Muscle layer of duodenum (tissue), 2 donors: ENCODE data around the gene SYCE1.
"Not testable (repeated sequence)": the region's sequence is repeated elsewhere in the genome, so short reads cannot be mapped to it uniquely, and the experiment has no call there.

ENCODE experiments used
- H3K27ac ChIP-seq: one replicate; pipeline ENCODE4 v1.7.0; 2013; ENCODE audit warnings: mild to moderate bottlenecking, low read length
- H3K27me3 ChIP-seq: one replicate; pipeline ENCODE4 v1.7.0; 2013; ENCODE audit warnings: low read depth, mild to moderate bottlenecking, control low read depth, low read length
- H3K36me3 ChIP-seq, 2 donors: one replicate each; pipeline ENCODE4 v1.7.0; 2013; ENCODE audit warnings: low read length in 2 of 2, control low read depth in 1 of 2, mild to moderate bottlenecking in 1 of 2; ENCODE audit not compliant: insufficient read depth in 2 of 2, control insufficient read depth in 1 of 2
- H3K4me1 ChIP-seq, 2 donors: one replicate each; pipeline ENCODE4 v1.7.0; 2013; ENCODE audit warnings: low read length in 2 of 2, mild to moderate bottlenecking in 2 of 2, control low read depth in 1 of 2, moderate library complexity in 1 of 2; ENCODE audit not compliant: insufficient read depth in 2 of 2, control insufficient read depth in 1 of 2
- H3K4me3 ChIP-seq, 2 donors: one replicate each; pipeline ENCODE4 v1.7.0; 2013; ENCODE audit warnings: low read length in 2 of 2, low read depth in 1 of 2, mild to moderate bottlenecking in 1 of 2
- H3K9me3 ChIP-seq, 2 donors: one replicate each; pipeline ENCODE4 v1.7.0; 2013; ENCODE audit warnings: low read length in 2 of 2, control low read depth in 1 of 2, mild to moderate bottlenecking in 1 of 2; ENCODE audit not compliant: control insufficient read depth in 1 of 2
- donor health status: healthy.

The SYCE1 gene

DNA sequence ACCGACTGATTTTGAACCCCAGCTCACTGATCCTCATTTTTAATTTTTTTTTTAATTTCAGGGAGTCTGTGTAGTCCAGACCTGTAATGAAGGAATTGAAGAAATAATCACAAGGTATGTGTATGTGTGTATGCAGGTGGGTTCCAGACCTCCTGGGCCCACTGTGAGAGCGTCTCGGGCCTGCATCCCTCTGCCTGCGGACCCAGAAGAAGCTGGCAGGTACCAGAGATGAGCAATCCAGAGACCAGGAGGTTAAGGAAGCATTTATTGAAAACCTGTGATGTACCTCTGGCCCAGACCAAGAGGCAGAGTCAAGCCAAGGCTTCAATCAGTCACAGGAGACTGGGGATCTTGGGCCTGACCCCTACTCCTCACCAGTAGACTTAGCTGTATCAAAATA is 10.8 kb downstream of the SYCE1 start:
- Histone ChIP-seq H3K27ac (no peak overlapping the region), H3K4me3 (no peak overlapping the region), H3K4me1 (no peaks in the 10 kb centered on the region), H3K27me3 (no peaks in the 10 kb centered on the region), H3K9me3 (no peaks in the 10 kb centered on the region), H3K36me3 (no peaks in the 10 kb centered on the region)

DNA sequence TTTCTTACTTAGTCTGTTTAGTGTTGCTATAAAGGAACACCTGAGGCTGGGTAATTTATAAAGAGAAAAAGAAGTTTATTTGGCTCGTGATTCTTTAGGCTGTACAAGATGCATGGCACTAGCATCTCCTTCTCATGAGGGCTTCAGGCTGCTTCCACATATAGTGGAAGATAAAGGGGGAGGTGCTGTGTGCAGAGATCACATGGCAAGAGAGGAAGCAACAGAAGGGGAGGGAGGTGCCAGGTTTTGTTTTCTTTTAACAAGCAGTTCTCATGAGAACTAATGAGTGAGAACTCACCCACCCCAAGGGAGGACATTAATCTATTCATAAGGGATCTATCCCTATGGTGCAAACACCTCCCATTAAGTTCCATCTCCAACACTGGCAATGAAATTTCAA is 20.9 kb downstream of the SYCE1 start:
- H3K4me3 ChIP-seq = no peak overlapping the region
- H3K9me3 ChIP-seq = peaks cover 0 to 9% of the 10 kb centered on the region in 2 donors
- no peaks in the 10 kb centered on the region for H3K4me1 ChIP-seq
- H3K36me3 ChIP-seq = no peaks in the 10 kb centered on the region
- H3K27ac ChIP-seq = no peak overlapping the region
- no peaks in the 10 kb centered on the region for H3K27me3 ChIP-seq

DNA sequence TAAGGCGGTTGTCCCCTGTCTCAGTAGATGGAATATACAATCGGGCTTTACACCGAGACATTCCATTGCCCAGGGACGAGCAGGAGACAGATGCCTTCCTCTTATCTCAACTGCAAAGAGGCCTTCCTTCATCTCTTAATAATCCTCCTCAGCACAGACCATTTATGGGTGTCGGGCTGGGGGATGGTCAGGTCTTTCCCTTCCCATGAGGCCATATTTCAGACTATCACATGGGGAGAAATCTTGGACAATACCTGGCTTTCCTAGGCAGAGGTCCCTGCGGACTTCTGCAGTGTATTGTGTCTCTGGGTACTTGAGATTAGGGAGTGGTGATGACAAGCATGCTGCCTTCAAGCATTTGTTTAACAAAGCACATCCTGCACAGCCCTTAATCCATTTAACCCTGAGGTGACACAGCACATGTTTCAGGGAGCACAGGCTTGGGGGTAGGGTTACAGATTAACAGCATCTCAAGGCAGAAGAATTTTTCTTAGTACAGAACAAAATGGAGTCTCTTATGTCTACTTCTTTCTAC is 23.9 kb downstream of the SYCE1 start:
- H3K27me3 ChIP-seq, H3K4me3 ChIP-seq, H3K4me1 ChIP-seq, H3K9me3 ChIP-seq, H3K36me3 ChIP-seq, H3K27ac ChIP-seq: not testable (repeated sequence)

DNA sequence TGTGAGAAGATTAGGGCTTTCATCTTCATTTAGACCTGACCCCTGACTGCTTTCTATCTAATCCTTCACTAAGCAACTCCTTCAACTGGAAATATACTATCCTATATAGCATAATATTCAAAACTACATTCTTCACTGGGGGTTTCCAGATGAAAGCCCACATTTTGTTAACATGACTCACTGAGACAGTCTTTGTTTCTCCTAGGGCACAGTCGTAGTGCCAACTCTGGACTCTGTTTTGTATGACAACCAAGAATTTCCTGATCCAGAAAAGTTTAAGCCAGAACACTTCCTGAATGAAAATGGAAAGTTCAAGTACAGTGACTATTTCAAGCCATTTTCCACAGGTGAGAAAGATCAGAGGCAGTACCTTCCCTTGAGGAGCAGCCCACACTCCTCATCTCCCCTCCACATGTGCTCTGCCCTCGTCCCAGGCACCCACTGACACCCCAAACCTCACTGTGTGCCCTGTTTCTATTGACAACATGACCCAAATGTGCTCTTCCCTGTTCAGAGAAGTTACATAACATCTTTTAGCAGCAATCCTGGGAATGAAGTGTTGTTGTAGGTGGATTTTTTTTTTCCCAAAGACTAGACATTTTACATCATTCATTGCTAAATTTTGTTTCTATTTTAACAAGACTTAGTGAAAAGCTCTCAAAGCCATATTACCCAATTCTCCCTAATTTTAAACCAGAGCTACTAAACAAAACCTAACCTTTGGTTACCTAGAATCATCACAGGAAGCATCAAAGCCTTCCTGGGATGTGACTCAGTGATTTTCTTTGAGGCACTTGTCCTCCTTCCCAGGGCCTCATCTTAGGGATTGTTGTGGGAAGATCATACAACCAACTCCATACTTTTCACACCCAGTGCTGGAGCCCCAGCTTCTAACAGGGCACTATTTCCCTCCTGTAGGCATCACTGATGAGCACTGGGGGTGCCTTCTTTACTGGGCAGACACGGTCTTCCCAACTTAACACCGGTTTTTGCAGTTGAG is 27.5 kb downstream of the SYCE1 start:
- H3K9me3 ChIP-seq = no peaks in the 10 kb centered on the region

DNA sequence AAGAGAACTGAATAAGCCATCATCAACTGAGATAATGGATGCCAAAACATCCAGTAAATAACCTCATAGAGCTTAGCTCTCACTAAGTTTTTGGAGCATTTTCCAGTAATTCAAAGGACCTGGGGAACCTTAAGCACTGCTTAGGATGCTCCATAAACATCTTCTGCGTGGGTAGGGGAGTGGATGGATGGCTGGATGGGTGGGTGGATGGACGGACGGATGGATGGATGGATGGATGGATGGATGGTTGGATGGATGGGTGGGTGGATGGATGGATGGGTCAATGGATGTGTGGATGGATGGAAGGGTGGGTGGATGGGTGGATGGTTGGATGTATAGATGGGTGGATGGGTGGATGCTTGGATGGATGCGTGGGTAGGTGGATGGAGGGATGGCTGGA is 29.2 kb downstream of the SYCE1 start:
- Histone ChIP-seq H3K27me3 (no peaks in the 10 kb centered on the region), H3K27ac (no peak overlapping the region), H3K9me3 (no peaks in the 10 kb centered on the region), H3K36me3 (no peaks in the 10 kb centered on the region), H3K4me3 (no peak overlapping the region), H3K4me1 (no peaks in the 10 kb centered on the region)

More for the DNA sequence above, 27.5 kb downstream of the SYCE1 start:
- Histone ChIP-seq H3K27me3 (no peaks in the 10 kb centered on the region), H3K27ac (no peak overlapping the region), H3K4me3 (no peak overlapping the region), H3K4me1 (no peaks in the 10 kb centered on the region), H3K36me3 (no peaks in the 10 kb centered on the region)

DNA sequence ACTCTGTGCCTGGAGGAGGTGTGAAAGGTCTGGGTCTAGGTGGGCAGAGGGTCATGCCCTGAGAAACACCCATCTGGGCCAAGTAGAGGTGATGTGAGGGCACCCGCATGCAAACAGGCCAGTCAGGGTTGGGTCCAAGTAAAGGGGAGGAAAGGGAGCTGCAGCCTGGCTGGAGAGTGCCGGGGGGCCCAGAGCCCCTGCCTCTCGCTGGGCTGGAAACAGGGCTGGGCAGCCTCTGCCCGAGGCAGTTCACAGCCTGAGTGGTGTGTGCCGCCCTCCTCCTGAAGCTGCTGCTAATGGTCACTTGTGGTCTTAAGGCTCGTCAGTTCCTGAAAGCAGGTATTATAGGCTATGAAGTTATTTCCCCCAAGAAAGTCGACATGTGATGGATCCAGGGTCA is 31.0 kb downstream of the SYCE1 start:
- peaks cover 0 to 5% of the 10 kb centered on the region in 2 donors for H3K4me1 ChIP-seq
- H3K27me3 ChIP-seq = peaks cover 12% of the 10 kb centered on the region
- no peaks in the 10 kb centered on the region for H3K36me3 ChIP-seq
- H3K9me3 ChIP-seq = no peaks in the 10 kb centered on the region
- H3K4me3 ChIP-seq = no peak overlapping the region
- H3K27ac ChIP-seq = no peak overlapping the region

DNA sequence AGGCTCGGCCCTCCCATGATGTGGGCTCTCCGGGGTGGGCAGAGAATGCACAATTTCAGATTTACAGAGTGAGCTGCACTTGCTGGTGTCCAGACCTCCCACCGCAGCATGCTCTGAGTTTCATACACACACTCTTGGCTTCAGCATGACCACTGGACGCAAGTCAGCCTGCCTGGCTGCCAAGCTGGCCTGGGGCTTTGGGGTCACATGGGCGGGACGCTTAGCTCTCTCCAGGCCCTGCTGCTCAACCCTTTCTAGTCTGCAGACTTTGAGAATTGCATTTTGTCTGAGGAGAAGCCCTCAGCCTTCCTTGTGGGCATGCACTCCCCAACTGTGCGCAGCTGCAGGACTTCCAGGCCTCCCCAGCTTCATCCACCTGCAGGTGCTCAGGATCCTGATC is 32.5 kb downstream of the SYCE1 start:
- no peak overlapping the region for H3K27ac ChIP-seq
- peaks cover 0 to 20% of the 10 kb centered on the region in 2 donors for H3K4me1 ChIP-seq
- peaks cover 23% of the 10 kb centered on the region for H3K27me3 ChIP-seq
- H3K36me3 ChIP-seq = no peaks in the 10 kb centered on the region
- no peak overlapping the region for H3K4me3 ChIP-seq
- no peaks in the 10 kb centered on the region for H3K9me3 ChIP-seq

DNA sequence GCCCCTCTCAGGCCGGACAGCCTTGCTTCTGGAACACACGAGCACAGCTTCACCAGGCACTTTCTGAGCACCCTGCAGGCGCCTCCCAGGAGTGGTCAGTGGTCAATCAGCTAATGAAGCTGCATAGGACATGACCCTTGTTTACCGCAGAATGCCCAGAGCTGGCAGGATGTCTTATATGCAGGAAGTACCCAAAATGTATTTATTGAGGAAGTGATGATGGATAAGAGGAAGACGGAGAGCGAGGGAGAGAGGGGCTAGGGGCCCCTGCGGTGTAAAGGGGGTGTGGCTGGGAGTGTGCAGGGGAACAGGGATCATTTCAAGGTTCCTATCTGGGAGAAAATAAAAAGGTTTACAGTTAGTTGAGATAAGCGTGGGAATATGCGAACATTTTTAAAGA is 34.9 kb downstream of the SYCE1 start:
- Histone ChIP-seq H3K4me1 (peaks cover 0 to 26% of the 10 kb centered on the region in 2 donors), H3K9me3 (no peaks in the 10 kb centered on the region), H3K4me3 (no peak overlapping the region), H3K27ac (no peak overlapping the region), H3K27me3 (peaks cover 34% of the 10 kb centered on the region), H3K36me3 (no peaks in the 10 kb centered on the region)

DNA sequence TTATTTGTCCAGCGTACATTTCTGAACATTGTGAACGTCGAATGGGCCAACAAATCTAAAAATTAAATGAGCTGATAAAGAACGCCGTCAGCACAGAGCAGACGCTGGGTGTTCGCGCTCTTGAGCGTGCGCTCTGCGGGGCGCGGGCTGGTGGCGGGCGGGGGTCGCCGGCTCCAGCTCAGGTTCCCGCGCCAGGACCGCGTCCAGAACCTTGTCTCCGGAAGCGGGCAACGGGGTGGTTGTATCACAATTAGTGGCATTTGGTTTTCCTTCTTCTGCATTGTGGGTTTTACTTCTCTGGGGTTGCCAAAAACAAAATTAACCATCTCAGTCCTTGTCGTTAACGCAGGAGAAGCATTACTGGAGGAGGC is 35.8 kb downstream of the SYCE1 start:
- H3K4me3 ChIP-seq = peak overlapping the region in 1 of 2 donors; percentile 63
- H3K27ac ChIP-seq = no peak overlapping the region

DNA sequence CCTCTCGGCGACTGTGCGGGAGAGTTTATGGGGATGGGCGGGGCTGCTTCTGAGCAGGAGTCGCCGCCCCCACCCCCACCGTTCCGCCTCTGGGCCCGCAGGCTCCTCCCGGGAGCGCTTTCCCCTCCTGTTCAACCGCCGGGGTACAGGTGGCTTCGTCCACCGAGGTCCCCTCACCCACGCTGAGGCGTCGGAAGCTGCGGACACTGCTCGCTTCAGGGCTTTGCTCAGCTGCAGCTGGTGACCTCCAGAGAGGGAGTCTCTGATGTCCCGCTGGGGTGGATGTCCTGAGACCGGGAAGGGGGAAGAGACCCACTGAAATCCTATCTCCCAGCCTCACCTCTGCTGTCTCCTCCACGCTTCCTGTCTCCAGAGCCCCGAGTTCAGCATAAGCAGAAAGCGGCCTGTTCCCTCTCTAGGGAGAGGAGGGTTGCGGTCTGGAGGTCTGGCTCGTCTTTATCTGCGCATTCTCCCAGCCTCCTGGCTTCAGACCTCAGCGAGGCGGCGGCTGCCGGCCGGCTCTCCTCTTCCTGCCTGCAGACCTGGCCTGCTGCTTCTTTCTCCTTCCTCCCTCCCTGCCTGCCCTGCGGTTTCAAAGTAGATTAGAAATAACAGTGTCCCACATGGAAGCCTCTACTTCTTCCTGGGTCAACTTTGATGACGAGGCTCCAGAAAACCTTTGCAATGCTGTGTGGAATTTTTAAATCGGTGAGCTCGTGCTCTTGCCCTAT is 36.4 kb downstream of the SYCE1 start:
- peaks cover 0 to 26% of the 10 kb centered on the region in 2 donors for H3K4me1 ChIP-seq
- H3K27me3 ChIP-seq = peaks cover 35% of the 10 kb centered on the region
- H3K9me3 ChIP-seq = peaks cover 0 to under 1% of the 10 kb centered on the region in 2 donors
- peak overlapping the region; percentile 19 to 63 for H3K4me3 ChIP-seq
- no peak overlapping the region for H3K27ac ChIP-seq
- no peaks in the 10 kb centered on the region for H3K36me3 ChIP-seq

More for the DNA sequence above, 35.8 kb downstream of the SYCE1 start:
- Histone ChIP-seq H3K36me3 (no peaks in the 10 kb centered on the region), H3K9me3 (no peaks in the 10 kb centered on the region), H3K27me3 (peaks cover 35% of the 10 kb centered on the region), H3K4me1 (peaks cover 0 to 26% of the 10 kb centered on the region in 2 donors)

DNA sequence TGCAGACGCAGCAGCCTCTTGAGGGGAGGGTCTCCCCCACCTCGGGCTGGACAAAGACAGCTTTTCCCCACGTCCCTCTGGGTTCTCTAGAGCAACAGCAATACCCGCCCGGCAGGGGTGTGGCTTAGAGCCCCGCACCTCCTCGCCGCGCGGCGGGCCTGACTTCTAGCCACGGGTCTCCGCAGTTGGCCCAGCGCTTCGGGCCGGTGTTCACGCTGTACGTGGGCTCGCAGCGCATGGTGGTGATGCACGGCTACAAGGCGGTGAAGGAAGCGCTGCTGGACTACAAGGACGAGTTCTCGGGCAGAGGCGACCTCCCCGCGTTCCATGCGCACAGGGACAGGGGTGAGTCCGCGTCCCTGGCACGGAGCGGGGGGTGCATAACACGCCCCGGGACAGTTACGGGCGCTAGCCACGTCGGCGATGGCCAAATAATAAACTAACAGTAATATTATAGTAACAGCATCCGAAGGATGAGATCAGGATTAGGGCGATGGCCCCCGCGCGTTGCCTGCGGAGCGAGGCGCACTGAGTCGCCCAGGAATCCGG is 37.0 kb downstream of the SYCE1 start:
- Histone ChIP-seq H3K36me3 (no peaks in the 10 kb centered on the region), H3K4me1 (peaks cover 0 to 26% of the 10 kb centered on the region in 2 donors), H3K27me3 (peaks cover 35% of the 10 kb centered on the region), H3K9me3 (peaks cover 5 to 6% of the 10 kb centered on the region in 2 donors), H3K4me3 (peak overlapping the region; percentile 19 to 63), H3K27ac (no peak overlapping the region)
